Measurements from ENCODE around the gene FADS6. TPM values are rescaled to one million over a fixed set of nuclear protein-coding genes. Genes with fewer than 3 reads are reported as not detected.

Gene FADS6
- total RNA-seq, 1 experiment from 2014 or later: 1.2 TPM

DNA sequence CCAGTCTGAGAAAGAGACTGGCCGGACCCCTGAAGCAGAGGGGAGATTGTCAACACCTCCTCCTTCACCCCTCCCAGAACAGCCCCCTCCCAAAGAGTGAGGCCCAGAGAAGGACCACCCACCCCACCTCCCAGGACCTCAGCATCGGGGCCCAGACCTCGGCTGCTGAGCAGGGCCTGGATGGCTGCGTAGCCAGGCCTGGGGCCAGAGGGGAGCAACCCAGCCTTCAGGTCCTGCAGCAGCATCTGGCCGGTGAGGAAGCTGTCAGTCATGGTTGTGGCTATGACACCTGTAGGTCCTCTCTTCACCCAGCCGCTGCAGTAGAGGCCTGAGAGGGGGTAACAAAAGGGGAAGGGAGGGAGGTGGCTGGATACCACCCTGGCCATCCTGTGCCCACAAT lies 30.5 kb downstream of the FADS6 start:
- no peak overlapping the region for H3K27ac Mint-ChIP-seq
- no peaks in the 10 kb centered on the region for H3K9me3 Mint-ChIP-seq
- no peak overlapping the region for H2BK15ac ChIP-seq (ENCODE audit: low read depth, low read length)

More for the DNA sequence above, 30.5 kb downstream of the FADS6 start:
- peaks cover 42% of the 10 kb centered on the region for H3K27me3 Mint-ChIP-seq (ENCODE audit: low read depth)
- H3K9me3 ChIP-seq (ENCODE audit: control insufficient read depth, low read depth, low read length): no peaks in the 10 kb centered on the region
- no peak overlapping the region for H3K23ac ChIP-seq (ENCODE audit: insufficient read length, low read depth, low read length)
- H4K91ac ChIP-seq (ENCODE audit: insufficient read length, low read depth, low read length): no peak overlapping the region
- no peak overlapping the region for H2BK120ac ChIP-seq (ENCODE audit: low read depth, low read length, poor library complexity, severe bottlenecking)
- H3K4me1 ChIP-seq (ENCODE audit: insufficient read depth, low read length): 0 out of 2 replicates have a peak, but pooled peaks cover 2% of the 10 kb centered on the region
- H3K36me3 Mint-ChIP-seq (ENCODE audit: insufficient read depth in 1 of 3, low read depth in 3 of 3): peaks cover 3 to 16% (median 15%) of the 10 kb centered on the region in 3 experiments; a peak in 4 of 7 replicates
- DNase-seq: no peak
- H3K18ac ChIP-seq (ENCODE audit: insufficient read length, low read depth, low read length): no peak overlapping the region
- H2BK20ac ChIP-seq (ENCODE audit: low read depth, low read length, poor library complexity, severe bottlenecking): no peak overlapping the region
- peaks cover 13% of the 10 kb centered on the region for H3K23me2 ChIP-seq (ENCODE audit: insufficient read length, low read depth, low read length, poor library complexity, severe bottlenecking)
- H3K79me1 ChIP-seq (ENCODE audit: insufficient read depth, low read depth, low read length, poor library complexity, severe bottlenecking): no peaks in the 10 kb centered on the region
- no peaks in the 10 kb centered on the region for H4K20me1 ChIP-seq (ENCODE audit: control insufficient read depth, insufficient read depth, insufficient read length)
- H3K4me1 Mint-ChIP-seq: peaks cover 14 to 18% of the 10 kb centered on the region in 2 experiments
- no peak overlapping the region for H3K4me3 Mint-ChIP-seq
- no peak overlapping the region for H3K27ac ChIP-seq (ENCODE audit: insufficient read length, low read depth, low read length)
- no peak for TF ChIP-seq CTCF (conservative IDR thresholded peaks at IDR 0.05)
- no peak overlapping the region for H3K4ac ChIP-seq (ENCODE audit: low read depth, low read length)
- no peak overlapping the region for H2BK5ac ChIP-seq (ENCODE audit: insufficient read length, low read length)
- H4K5ac ChIP-seq (ENCODE audit: insufficient read length, low read depth, low read length): no peak overlapping the region
- no peak overlapping the region for H3K4me2 ChIP-seq (ENCODE audit: insufficient read depth, insufficient read length, low read length)
- no peak overlapping the region for H3K14ac ChIP-seq (ENCODE audit: insufficient read depth, low read length)
- no peak overlapping the region for H3K56ac ChIP-seq (ENCODE audit: insufficient read length, low read depth, low read length)
- peaks cover 30% of the 10 kb centered on the region for H3K27me3 ChIP-seq (ENCODE audit: insufficient read depth, low read length)
- no peak overlapping the region for H2BK12ac ChIP-seq (ENCODE audit: insufficient read length, low read depth, low read length)
- no CpG with 5 or more reads among the region's 6 CpGs for WGBS (ENCODE audit: extremely low coverage, insufficient read length, low lambda C conversion rate)
- no peak overlapping the region for H2AK5ac ChIP-seq (ENCODE audit: insufficient read length, low read length)
- no peak overlapping the region for H3T11ph ChIP-seq (ENCODE audit: low read length)
- no peak overlapping the region for H3K9ac ChIP-seq (ENCODE audit: extremely low read depth, insufficient read length, low read length)
- H3K79me2 ChIP-seq (ENCODE audit: insufficient read depth, low read length): no peaks in the 10 kb centered on the region
- H2AFZ ChIP-seq (ENCODE audit: low read length): no peak overlapping the region
- no peak overlapping the region for H4K8ac ChIP-seq (replicated peaks; ENCODE audit: insufficient read length, low read depth, low read length)
